Ramos (cell line): Measurements from ENCODE around the gene CPEB3.
"Not testable (repeated sequence)": the region's sequence is repeated elsewhere in the genome, so short reads cannot be mapped to it uniquely, and the experiment has no call there.

ENCODE experiments used
- in situ Hi-C: fragments of 300-500 bp; cut with MboI; formaldehyde crosslinking; loops from one replicate; pipeline ENCODE4 v1.14.3; 2022; ENCODE audit warnings: low sequenced_read_pairs; ENCODE audit not compliant: unreplicated experiment

The CPEB3 gene

DNA sequence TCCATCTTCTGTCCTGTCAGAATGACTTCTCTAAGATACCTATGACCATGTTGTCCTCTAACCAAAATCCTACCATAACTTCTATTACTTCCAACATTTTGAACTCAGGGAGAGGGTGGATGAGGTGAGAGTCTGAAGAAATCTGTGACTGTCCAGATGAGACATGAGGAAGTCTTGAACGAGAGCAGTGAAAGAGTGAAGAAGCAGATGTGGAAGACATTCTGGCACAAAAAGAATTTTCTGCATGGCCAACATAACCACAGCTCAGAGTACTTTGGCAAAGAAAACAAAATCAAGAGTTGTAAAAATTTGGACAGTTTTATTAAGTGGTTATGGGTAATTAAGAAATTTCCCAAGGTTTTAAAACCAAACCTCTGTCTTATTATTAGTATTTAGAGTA is 141.6 kb downstream of the CPEB3 start:
- in situ Hi-C loops, result no loop called here

DNA sequence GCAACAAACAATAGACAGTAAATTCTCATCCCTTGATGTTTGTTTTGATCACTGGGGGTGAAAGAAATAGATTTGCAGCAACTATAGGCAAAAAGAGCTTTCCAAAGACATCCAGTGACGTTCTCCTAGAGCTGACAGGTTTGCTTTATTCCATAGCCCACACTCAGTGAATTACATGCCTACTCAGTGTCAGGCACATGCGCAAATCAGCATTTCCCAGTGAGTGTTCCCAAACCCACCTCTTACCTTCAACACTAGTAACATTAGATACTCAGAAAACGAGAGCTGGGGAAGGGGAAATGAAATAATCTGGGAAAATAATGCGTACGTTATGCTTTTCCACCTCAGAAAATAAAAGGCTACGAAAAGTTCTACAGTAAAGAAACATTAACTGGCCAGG is 144.1 kb downstream of the CPEB3 start:
- in situ Hi-C loops, result no loop called here

GRCh38 chr10:92146107-92146506 is 144.8 kb downstream of the CPEB3 start:
- in situ Hi-C loops, result no loop called here

- in situ Hi-C loops, result no loop called here
Measured at GRCh38 chr10:92142949-92143348, 147.9 kb downstream of the CPEB3 start.

GRCh38 chr10:92142512-92142911 is 148.4 kb downstream of the CPEB3 start:
- in situ Hi-C loops, result no loop called here

GRCh38 chr10:92141147-92141546 is 149.7 kb downstream of the CPEB3 start:
- in situ Hi-C loops, result not testable (repeated sequence)

- in situ Hi-C loops, result not testable (repeated sequence)
Measured at GRCh38 chr10:92134049-92134448, 156.8 kb downstream of the CPEB3 start.

GRCh38 chr10:92131275-92131820 is 159.5 kb downstream of the CPEB3 start:
- in situ Hi-C loops, result no loop called here

DNA sequence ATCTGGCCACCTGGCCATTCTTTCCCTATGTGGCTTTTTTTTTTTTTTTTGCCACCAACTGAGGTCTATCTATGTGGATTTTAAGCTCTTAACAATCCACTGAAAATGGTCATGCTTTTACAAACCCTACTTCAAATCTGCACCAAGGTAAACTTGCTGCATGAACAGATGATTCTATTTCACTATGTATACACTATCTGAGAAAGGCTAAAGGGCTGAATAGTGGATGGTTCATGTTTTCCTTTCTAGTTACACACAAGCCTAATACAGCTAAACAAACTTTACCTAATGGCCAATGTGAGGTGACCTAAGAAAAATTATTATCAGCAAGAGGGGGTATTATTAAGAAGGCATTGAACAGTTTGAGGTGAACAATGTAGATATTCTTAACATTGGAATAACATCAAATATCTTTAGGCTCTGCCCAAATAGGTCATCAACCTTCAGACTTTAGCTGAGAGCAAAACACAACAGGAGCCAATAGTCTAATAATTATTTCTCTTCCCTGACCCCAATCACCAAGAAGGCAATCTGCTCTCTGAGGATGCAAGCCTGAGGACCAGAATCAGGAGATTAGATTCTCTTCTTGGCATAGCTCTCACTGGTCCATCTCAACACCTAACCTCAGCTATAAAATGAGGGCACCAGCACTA is 160.1 kb downstream of the CPEB3 start:
- in situ Hi-C loops, result no loop called here

- in situ Hi-C loops, result no loop called here
Measured at GRCh38 chr10:92126100-92126650, 164.7 kb downstream of the CPEB3 start.

- in situ Hi-C loops, result no loop called here
Measured at GRCh38 chr10:92125144-92125543, 165.7 kb downstream of the CPEB3 start.

DNA sequence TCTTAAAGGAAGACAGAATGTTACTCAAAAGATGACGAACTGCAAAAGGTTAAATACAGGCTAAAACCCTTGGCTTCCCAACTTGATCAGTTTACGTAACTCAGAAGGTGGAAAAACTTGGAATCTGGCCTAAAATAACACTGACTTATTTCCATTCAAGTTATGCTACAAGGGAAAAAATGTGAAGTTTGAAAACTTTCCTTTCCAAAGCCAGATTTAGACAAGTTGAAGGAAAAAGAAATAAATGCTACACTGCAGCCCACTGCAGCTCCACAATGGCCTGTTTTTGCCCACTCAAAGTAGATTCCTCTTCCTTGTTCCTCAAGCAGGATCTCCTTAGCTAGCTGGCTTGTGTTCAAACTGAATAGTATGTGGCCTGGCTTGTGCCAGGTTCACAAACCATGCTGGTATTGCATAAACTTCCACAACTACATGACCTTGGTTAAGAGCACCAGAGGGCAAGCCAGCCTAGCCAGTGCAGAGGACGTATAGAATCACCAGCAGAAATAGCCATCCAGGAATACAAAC is 166.2 kb downstream of the CPEB3 start:
- in situ Hi-C loops, result no loop called here

DNA sequence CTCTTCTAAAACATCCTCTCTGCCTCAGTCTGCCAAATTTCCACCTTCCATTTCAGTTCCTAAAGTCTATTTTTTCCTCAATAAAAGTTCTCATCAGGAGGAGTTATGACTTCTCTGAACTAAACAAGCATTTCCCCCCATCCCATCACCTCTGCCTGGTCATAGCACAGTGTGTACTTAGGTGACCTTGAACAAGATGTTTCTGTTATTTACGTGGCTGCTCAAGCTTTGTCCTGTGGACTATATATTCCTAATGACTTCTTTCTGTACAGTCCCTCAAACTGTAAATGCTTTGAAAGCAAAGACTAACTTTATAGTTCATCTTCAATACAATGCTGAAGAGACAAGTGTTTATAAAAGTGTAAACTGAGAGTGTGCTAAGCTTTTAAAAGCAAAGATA is 166.9 kb downstream of the CPEB3 start:
- in situ Hi-C loops, result no loop called here

GRCh38 chr10:92122941-92123450 is 167.9 kb downstream of the CPEB3 start:
- in situ Hi-C loops, result no loop called here

GRCh38 chr10:92121686-92122492 is 169.0 kb downstream of the CPEB3 start:
- in situ Hi-C loops, result no loop called here

- in situ Hi-C loops, result no loop called here
Measured at GRCh38 chr10:92119340-92119739, 171.5 kb downstream of the CPEB3 start.

GRCh38 chr10:92114917-92115316 is 176.0 kb downstream of the CPEB3 start:
- in situ Hi-C loops, result not testable (repeated sequence)

DNA sequence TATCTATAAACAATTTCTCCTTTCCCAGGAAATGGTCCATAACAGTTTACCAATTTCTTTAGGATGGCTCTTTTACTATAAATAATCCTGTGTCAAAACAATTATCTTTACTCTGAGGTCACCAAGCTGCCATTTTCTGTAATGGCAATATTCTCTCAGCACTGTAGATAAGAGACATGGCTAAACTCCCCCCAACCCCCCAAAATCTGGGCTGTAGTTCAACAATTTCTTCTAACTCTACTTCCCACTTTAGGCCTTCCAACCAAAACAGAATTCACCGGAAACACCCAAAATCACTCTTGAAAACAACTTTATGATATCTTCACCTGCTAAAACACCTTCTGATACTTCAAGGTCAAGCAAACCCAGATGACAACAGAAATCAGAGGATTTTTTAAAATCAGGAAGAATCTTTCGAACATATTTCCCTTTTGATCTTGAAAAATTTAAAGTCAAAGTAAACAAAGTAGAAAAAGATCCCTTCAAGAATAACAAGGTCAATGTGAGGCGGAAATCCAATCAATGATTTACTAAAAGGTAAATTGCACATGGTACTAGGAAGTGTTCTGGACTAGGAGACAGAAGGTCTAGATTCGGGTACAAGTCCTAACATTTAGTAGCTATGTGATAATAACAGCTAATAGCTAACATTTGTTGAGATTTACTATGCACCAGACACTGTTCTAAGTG is 176.8 kb downstream of the CPEB3 start:
- in situ Hi-C loops, result no loop called here

DNA sequence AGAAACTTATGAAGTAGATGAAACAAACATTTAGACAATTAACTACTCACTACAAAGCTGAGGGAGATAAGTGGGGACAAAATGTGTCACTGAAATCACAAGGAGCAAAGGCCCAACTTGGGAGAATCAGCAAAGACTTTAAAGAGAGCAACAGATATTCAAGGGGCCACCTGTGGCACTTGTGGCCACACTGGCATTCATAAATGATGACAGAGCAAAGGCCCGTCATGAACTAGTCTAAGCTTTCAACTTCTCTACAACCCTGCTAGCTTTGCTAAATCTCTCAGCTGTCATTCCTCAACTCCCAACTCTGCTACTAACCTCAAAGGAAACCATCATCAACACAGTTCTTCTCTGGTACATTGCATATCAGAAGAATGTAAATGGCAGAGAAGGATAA is 178.4 kb downstream of the CPEB3 start:
- in situ Hi-C loops, result no loop called here

DNA sequence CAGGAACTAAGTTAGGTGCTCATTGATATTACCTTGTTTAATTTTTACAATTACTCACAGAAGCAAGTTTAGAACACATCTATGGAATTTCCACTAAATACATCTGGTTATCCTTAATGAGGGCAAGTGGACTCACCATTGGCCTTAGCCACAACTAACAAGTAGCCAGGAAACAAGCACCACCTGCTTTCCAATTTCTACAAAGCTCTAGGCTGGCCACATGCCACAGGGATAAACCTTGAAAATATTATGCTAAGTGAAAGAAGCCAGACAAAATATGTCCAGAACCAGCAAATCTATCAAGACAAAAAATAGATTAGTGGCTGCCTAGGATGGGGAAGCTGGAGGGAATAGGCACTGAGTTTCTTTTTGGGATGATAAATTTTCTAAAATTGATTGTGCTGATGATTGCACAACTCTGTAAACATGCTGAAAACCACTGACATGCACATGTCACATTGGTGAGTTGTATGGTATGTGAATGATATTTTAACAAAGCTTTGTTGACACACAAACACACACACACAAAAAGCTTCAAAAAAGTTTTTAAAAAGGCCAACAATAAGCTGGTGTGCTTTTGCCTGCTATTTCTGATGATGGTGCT is 179.4 kb downstream of the CPEB3 start:
- in situ Hi-C loops, result no loop called here
